Neuron (in vitro differentiated cells): ENCODE data around the gene CAPN10.
"Not testable (repeated sequence)": the region's sequence is repeated elsewhere in the genome, so short reads cannot be mapped to it uniquely, and the experiment has no call there.

Source experiments
- H2AFZ ChIP-seq: one replicate; pipeline ENCODE4 v1.6.1; 2013; ENCODE audit warnings: low read depth, mild to moderate bottlenecking, inconsistent platforms, low read length, moderate library complexity
- H3K27me3 ChIP-seq: one replicate; pipeline ENCODE4 v1.6.1; 2013; ENCODE audit warnings: low read length; ENCODE audit not compliant: insufficient read depth
- H3K36me3 ChIP-seq: one replicate; pipeline ENCODE4 v1.6.1; 2013; ENCODE audit warnings: low read length; ENCODE audit not compliant: insufficient read depth
- H3K4me1 ChIP-seq: one replicate; pipeline ENCODE4 v1.6.1; 2013; ENCODE audit warnings: low read length; ENCODE audit not compliant: insufficient read depth
- H3K4me3 ChIP-seq: 2 replicates; pipeline ENCODE4 v1.5.1; 2013; ENCODE audit warnings: mild to moderate bottlenecking, low read length, moderate library complexity
- H3K9me3 ChIP-seq: one replicate; pipeline ENCODE4 v1.6.1; 2013; ENCODE audit warnings: low read length

The CAPN10 gene

GRCh38 chr2:240557808-240558207, 28.7 kb upstream of the CAPN10 start, which contains the start of gene ANKMY1:
TSS of gene ANKMY1 (minus strand) at chr2:240557988. CDS start at chr2:240557335, 653 bp downstream.
- peaks cover 18% of the 10 kb centered on the region for H3K36me3 ChIP-seq
- no peak within 1 kb of the TSS for H3K4me3 ChIP-seq
- H3K27me3 ChIP-seq: no peaks in the 10 kb centered on the region
- peaks cover 15% of the 10 kb centered on the region for H3K4me1 ChIP-seq
- H2AFZ ChIP-seq: no peak within 1 kb of the TSS
- peaks cover 8% of the 10 kb centered on the region for H3K9me3 ChIP-seq

GRCh38 chr2:240558236-240558761, 28.2 kb upstream of the CAPN10 start:
- Histone ChIP-seq H3K27me3 (no peaks in the 10 kb centered on the region), H3K36me3 (peaks cover 13% of the 10 kb centered on the region), H3K4me1 (peaks cover 15% of the 10 kb centered on the region), H3K4me3 (no peak overlapping the region), H3K9me3 (peaks cover 3% of the 10 kb centered on the region), H2AFZ (no peak overlapping the region)

- no peak overlapping the region for H3K4me3 ChIP-seq
- no peaks in the 10 kb centered on the region for H3K27me3 ChIP-seq
- peaks cover 3% of the 10 kb centered on the region for H3K9me3 ChIP-seq
- peaks cover 6% of the 10 kb centered on the region for H3K36me3 ChIP-seq
- peaks cover 15% of the 10 kb centered on the region for H3K4me1 ChIP-seq
- no peak overlapping the region for H2AFZ ChIP-seq
Measured at GRCh38 chr2:240559286-240559685, 27.2 kb upstream of the CAPN10 start.

GRCh38 chr2:240560084-240560479, 26.5 kb upstream of the CAPN10 start, which contains the start of gene DUSP28:
TSS of gene DUSP28 (plus strand) at chr2:240560357. CDS start at chr2:240560685, 328 bp downstream.
- H3K27me3 ChIP-seq: no peaks in the 10 kb centered on the region
- H3K4me1 ChIP-seq: peaks cover 15% of the 10 kb centered on the region
- H3K4me3 ChIP-seq: peak within 1 kb of the TSS; percentile 66
- peak within 1 kb of the TSS; percentile 88 for H2AFZ ChIP-seq
- H3K9me3 ChIP-seq: peaks cover 3% of the 10 kb centered on the region
- H3K36me3 ChIP-seq: no peaks in the 10 kb centered on the region

- Histone ChIP-seq H3K27me3 (no peaks in the 10 kb centered on the region), H3K36me3 (no peaks in the 10 kb centered on the region), H3K4me1 (peaks cover 15% of the 10 kb centered on the region), H3K4me3 (peak overlapping the region; percentile 66), H2AFZ (peak overlapping the region; percentile 88), H3K9me3 (peaks cover 2% of the 10 kb centered on the region)
Measured at GRCh38 chr2:240560480-240561324, 25.8 kb upstream of the CAPN10 start.

- H2AFZ ChIP-seq: peak overlapping the region; percentile 88
- peak overlapping the region; percentile 66 for H3K4me3 ChIP-seq
- no peaks in the 10 kb centered on the region for H3K9me3 ChIP-seq
- no peaks in the 10 kb centered on the region for H3K36me3 ChIP-seq
- H3K27me3 ChIP-seq: no peaks in the 10 kb centered on the region
- peaks cover 20% of the 10 kb centered on the region for H3K4me1 ChIP-seq
Measured at GRCh38 chr2:240561325-240561971, 25.1 kb upstream of the CAPN10 start.

- not testable (repeated sequence) for H3K4me3 ChIP-seq, H3K9me3 ChIP-seq, H3K36me3 ChIP-seq, H2AFZ ChIP-seq, H3K27me3 ChIP-seq
- peaks cover 35% of the 10 kb centered on the region for H3K4me1 ChIP-seq
Measured at GRCh38 chr2:240563231-240563630, 23.3 kb upstream of the CAPN10 start.

GRCh38 chr2:240563951-240564560, 22.5 kb upstream of the CAPN10 start:
- no peak overlapping the region for H3K4me3 ChIP-seq
- no peak overlapping the region for H2AFZ ChIP-seq
- H3K36me3 ChIP-seq: no peaks in the 10 kb centered on the region
- H3K27me3 ChIP-seq: no peaks in the 10 kb centered on the region
- no peaks in the 10 kb centered on the region for H3K9me3 ChIP-seq
- H3K4me1 ChIP-seq: peaks cover 38% of the 10 kb centered on the region

- peaks cover 38% of the 10 kb centered on the region for H3K4me1 ChIP-seq
- no peaks in the 10 kb centered on the region for H3K36me3 ChIP-seq
- no peaks in the 10 kb centered on the region for H3K9me3 ChIP-seq
- no peaks in the 10 kb centered on the region for H3K27me3 ChIP-seq
- no peak overlapping the region for H3K4me3 ChIP-seq
- no peak overlapping the region for H2AFZ ChIP-seq
Measured at GRCh38 chr2:240564561-240565332, 21.8 kb upstream of the CAPN10 start.

GRCh38 chr2:240565333-240566202, 21.0 kb upstream of the CAPN10 start:
- H3K9me3 ChIP-seq: no peaks in the 10 kb centered on the region
- peaks cover 34% of the 10 kb centered on the region for H3K4me1 ChIP-seq
- H3K36me3 ChIP-seq: no peaks in the 10 kb centered on the region
- H3K27me3 ChIP-seq: no peaks in the 10 kb centered on the region
- H2AFZ ChIP-seq: no peak overlapping the region
- no peak overlapping the region for H3K4me3 ChIP-seq

- no peaks in the 10 kb centered on the region for H3K27me3 ChIP-seq
- no peak overlapping the region for H2AFZ ChIP-seq
- H3K36me3 ChIP-seq: no peaks in the 10 kb centered on the region
- no peaks in the 10 kb centered on the region for H3K9me3 ChIP-seq
- H3K4me1 ChIP-seq: peaks cover 34% of the 10 kb centered on the region
- no peak overlapping the region for H3K4me3 ChIP-seq
Measured at GRCh38 chr2:240566203-240567136, 20.1 kb upstream of the CAPN10 start.
